Memory B cell (primary cell): ENCODE results near the gene EYA2.
"Not testable (repeated sequence)": the region's sequence is repeated elsewhere in the genome, so short reads cannot be mapped to it uniquely, and the experiment has no call there.

Experiments
- ATAC-seq: fragments of 150-1000 bp; cut with Tn5 transposase; 2 replicates; pipeline ENCODE4 v1.10.0; 2021; ENCODE audit warnings: low read depth, mild to moderate bottlenecking, moderate library complexity
- DNase-seq, 2 donors: peaks; one replicate each; pipeline ENCODE4 v3.0.0; 2022; ENCODE audit warnings: low spot score in 2 of 2
- H3K27ac Mint-ChIP-seq: one replicate; pipeline ENCODE4 v1.8.0; 2022; ENCODE audit warnings: mild to moderate bottlenecking, moderate library complexity, mixed read lengths
- H3K27me3 Mint-ChIP-seq: one replicate; pipeline ENCODE4 v1.8.0; 2022; ENCODE audit warnings: mixed read lengths
- H3K36me3 Mint-ChIP-seq: one replicate; pipeline ENCODE4 v1.8.0; 2022; ENCODE audit warnings: mild to moderate bottlenecking, mixed read lengths
- H3K4me1 Mint-ChIP-seq: one replicate; pipeline ENCODE4 v1.8.0; 2022; ENCODE audit warnings: mixed read lengths
- H3K4me3 Mint-ChIP-seq: one replicate; pipeline ENCODE4 v1.8.0; 2022; ENCODE audit warnings: mild to moderate bottlenecking, moderate library complexity, mixed read lengths
- H3K9me3 Mint-ChIP-seq: one replicate; pipeline ENCODE4 v1.8.0; 2022; ENCODE audit warnings: mixed read lengths

Gene EYA2

GRCh38 chr20:46961968-46962367, 67.3 kb downstream of the EYA2 start:
- not testable (repeated sequence) for ATAC-seq, DNase-seq, H3K9me3 Mint-ChIP-seq, H3K4me1 Mint-ChIP-seq, H3K27ac Mint-ChIP-seq, H3K36me3 Mint-ChIP-seq, H3K4me3 Mint-ChIP-seq
- H3K27me3 Mint-ChIP-seq, result peaks cover 12% of the 10 kb centered on the region

- Mint-ChIP-seq H3K27me3 (peaks cover 14% of the 10 kb centered on the region), H3K9me3 (peaks cover 3% of the 10 kb centered on the region), H3K36me3 (no peaks in the 10 kb centered on the region), H3K27ac (no peak overlapping the region), H3K4me3 (no peak overlapping the region), H3K4me1 (no peaks in the 10 kb centered on the region)
- DNase-seq (no peak), ATAC-seq (no peak)
Measured at GRCh38 chr20:46962452-46963195, 68.0 kb downstream of the EYA2 start.

- Mint-ChIP-seq H3K27me3 (peaks cover 14% of the 10 kb centered on the region), H3K4me3 (no peak overlapping the region), H3K36me3 (no peaks in the 10 kb centered on the region), H3K27ac (no peak overlapping the region), H3K4me1 (no peaks in the 10 kb centered on the region), H3K9me3 (peaks cover 3% of the 10 kb centered on the region)
- ATAC-seq (no peak), DNase-seq (no peak)
Measured at GRCh38 chr20:46963196-46963529, 68.5 kb downstream of the EYA2 start.

- ATAC-seq (no peak), DNase-seq (no peak)
- Mint-ChIP-seq H3K9me3 (peaks cover 3% of the 10 kb centered on the region), H3K4me3 (no peak overlapping the region), H3K27me3 (peaks cover 14% of the 10 kb centered on the region), H3K36me3 (no peaks in the 10 kb centered on the region), H3K4me1 (no peaks in the 10 kb centered on the region), H3K27ac (no peak overlapping the region)
Measured at GRCh38 chr20:46963758-46964617, 69.3 kb downstream of the EYA2 start.

- Mint-ChIP-seq H3K36me3 (no peaks in the 10 kb centered on the region), H3K4me3 (no peak overlapping the region), H3K27me3 (peaks cover 13% of the 10 kb centered on the region), H3K9me3 (peaks cover 3% of the 10 kb centered on the region), H3K27ac (no peak overlapping the region), H3K4me1 (no peaks in the 10 kb centered on the region)
- no peak for DNase-seq
- ATAC-seq, result no peak
Measured at GRCh38 chr20:46964618-46965455, 70.2 kb downstream of the EYA2 start.

- no peak overlapping the region for H3K4me3 Mint-ChIP-seq
- no peaks in the 10 kb centered on the region for H3K4me1 Mint-ChIP-seq
- no peak overlapping the region for H3K27ac Mint-ChIP-seq
- H3K27me3 Mint-ChIP-seq, result peaks cover 11% of the 10 kb centered on the region
- no peak for DNase-seq
- ATAC-seq, result no peak
- peaks cover 3% of the 10 kb centered on the region for H3K9me3 Mint-ChIP-seq
- no peaks in the 10 kb centered on the region for H3K36me3 Mint-ChIP-seq
Measured at GRCh38 chr20:46965477-46965876, 70.8 kb downstream of the EYA2 start.

GRCh38 chr20:46967646-46968045, 73.0 kb downstream of the EYA2 start:
- Mint-ChIP-seq H3K36me3 (no peaks in the 10 kb centered on the region), H3K4me1 (peaks cover 3% of the 10 kb centered on the region), H3K27me3 (peaks cover 13% of the 10 kb centered on the region), H3K4me3 (no peak overlapping the region), H3K9me3 (peaks cover 5% of the 10 kb centered on the region), H3K27ac (no peak overlapping the region)
- DNase-seq, result no peak
- ATAC-seq, result no peak

- H3K4me3 Mint-ChIP-seq, result no peak overlapping the region
- peaks cover 2% of the 10 kb centered on the region for H3K9me3 Mint-ChIP-seq
- peaks cover 13% of the 10 kb centered on the region for H3K27me3 Mint-ChIP-seq
- no peaks in the 10 kb centered on the region for H3K36me3 Mint-ChIP-seq
- H3K27ac Mint-ChIP-seq, result no peak overlapping the region
- DNase-seq (no peak), ATAC-seq (peak; percentile 35)
- peaks cover 3% of the 10 kb centered on the region for H3K4me1 Mint-ChIP-seq
Measured at GRCh38 chr20:46970937-46971630, 76.4 kb downstream of the EYA2 start.

GRCh38 chr20:46973766-46974165, 79.1 kb downstream of the EYA2 start:
- Mint-ChIP-seq H3K27me3 (peaks cover 17% of the 10 kb centered on the region), H3K4me3 (no peak overlapping the region), H3K4me1 (peaks cover 3% of the 10 kb centered on the region), H3K9me3 (peaks cover 2% of the 10 kb centered on the region), H3K27ac (no peak overlapping the region), H3K36me3 (no peaks in the 10 kb centered on the region)
- DNase-seq (no peak), ATAC-seq (no peak)

- Mint-ChIP-seq H3K4me3 (no peak overlapping the region), H3K4me1 (peaks cover 3% of the 10 kb centered on the region), H3K36me3 (no peaks in the 10 kb centered on the region), H3K27ac (no peak overlapping the region), H3K27me3 (peaks cover 15% of the 10 kb centered on the region), H3K9me3 (peaks cover 2% of the 10 kb centered on the region)
- ATAC-seq (no peak), DNase-seq (no peak)
Measured at GRCh38 chr20:46974669-46975434, 80.2 kb downstream of the EYA2 start.

- H3K36me3 Mint-ChIP-seq, result no peaks in the 10 kb centered on the region
- H3K4me1 Mint-ChIP-seq, result peaks cover 3% of the 10 kb centered on the region
- DNase-seq, result no peak
- peaks cover 16% of the 10 kb centered on the region for H3K27me3 Mint-ChIP-seq
- H3K4me3 Mint-ChIP-seq, result no peak overlapping the region
- no peak overlapping the region for H3K27ac Mint-ChIP-seq
- H3K9me3 Mint-ChIP-seq, result no peaks in the 10 kb centered on the region
- no peak for ATAC-seq
Measured at GRCh38 chr20:46975976-46976375, 81.3 kb downstream of the EYA2 start.

- Mint-ChIP-seq H3K27ac (no peak overlapping the region), H3K9me3 (peaks cover under 1% of the 10 kb centered on the region), H3K4me1 (no peaks in the 10 kb centered on the region), H3K4me3 (no peak overlapping the region), H3K27me3 (peaks cover 16% of the 10 kb centered on the region), H3K36me3 (peaks cover under 1% of the 10 kb centered on the region)
- DNase-seq (no peak), ATAC-seq (no peak)
Measured at GRCh38 chr20:46977204-46977603, 82.6 kb downstream of the EYA2 start.
